Common myeloid progenitor, CD34-positive (primary cell): ENCODE results near the gene TBC1D22A.

Experiments used
- CTCF ChIA-PET: fragments of 350-600 bp; sonication (Branson Sonifier 250); formaldehyde crosslinking; loops from one replicate; lab custom pipeline; 2021; ENCODE audit warnings: antibody characterized with exemption; lab: Charles Lee
- POLR2A ChIA-PET: fragments of 350-600 bp; sonication (Branson Sonifier 250); formaldehyde crosslinking; loops from one replicate; lab custom pipeline; 2021; ENCODE audit warnings: antibody characterized with exemption; lab: Charles Lee
- DNase-seq, 3 donors: peaks; one replicate each; pipeline versions ENCODE4 v3.0.0 to v3.0.0-alpha.2; 2013
- H3K27ac ChIP-seq, 2 experiments: 1 replicate in 1 of 2; 2 replicates in 1 of 2; pipeline ENCODE4 v1.7.0; 2013; ENCODE audit warnings: inconsistent platforms in 2 of 2, low read length in 2 of 2, mild to moderate bottlenecking in 2 of 2, low read depth in 1 of 2, moderate library complexity in 1 of 2; ENCODE audit not compliant: severe bottlenecking in 2 of 2, insufficient read depth in 1 of 2, poor library complexity in 1 of 2
- H3K27me3 ChIP-seq, 5 experiments: replicated peaks in 2 of 5; 1 replicate in 3 of 5; 2 replicates in 2 of 5; pipeline versions ENCODE4 v1.6.1 to v1.7.0; 2013; ENCODE audit warnings: low read length in 4 of 5, mild to moderate bottlenecking in 2 of 5, moderate library complexity in 2 of 5, inconsistent platforms in 1 of 5; ENCODE audit not compliant: insufficient read depth in 5 of 5, control insufficient read depth in 4 of 5
- H3K36me3 ChIP-seq, 4 experiments: 1 replicate in 2 of 4; 2 replicates in 2 of 4; pipeline versions ENCODE4 v1.6.1 to v1.7.0; 2013; ENCODE audit warnings: low read length in 3 of 4, control low read depth in 1 of 4, mild to moderate bottlenecking in 1 of 4; ENCODE audit not compliant: control insufficient read depth in 4 of 4, insufficient read depth in 4 of 4
- H3K4me1 ChIP-seq, 4 experiments: 1 replicate in 3 of 4; 2 replicates in 1 of 4; pipeline versions ENCODE4 v1.6.1 to v1.7.1; 2013; ENCODE audit warnings: low read length in 3 of 4, mild to moderate bottlenecking in 3 of 4, control low read depth in 1 of 4, inconsistent platforms in 1 of 4, moderate library complexity in 1 of 4; ENCODE audit not compliant: control insufficient read depth in 4 of 4, insufficient read depth in 4 of 4; ENCODE audit errors: control extremely low read depth in 1 of 4
- H3K4me3 ChIP-seq, 7 experiments: 1 replicate in 4 of 7; 2 replicates in 3 of 7; pipeline versions ENCODE4 v1.5.1 to v1.7.0; 2013; ENCODE audit warnings: mild to moderate bottlenecking in 7 of 7, low read length in 6 of 7, moderate library complexity in 6 of 7, inconsistent platforms in 2 of 7, low read depth in 2 of 7, control low read depth in 1 of 7; ENCODE audit not compliant: insufficient read depth in 4 of 7, control insufficient read depth in 1 of 7; ENCODE audit errors: extremely low read depth in 1 of 7
- H3K9me3 ChIP-seq, 5 experiments: 1 replicate in 4 of 5; 2 replicates in 1 of 5; pipeline versions ENCODE4 v1.6.1 to v1.7.1; 2013; ENCODE audit warnings: low read length in 4 of 5, mild to moderate bottlenecking in 2 of 5, inconsistent platforms in 1 of 5, low read depth in 1 of 5, moderate library complexity in 1 of 5; ENCODE audit not compliant: control insufficient read depth in 4 of 5, insufficient read depth in 2 of 5; ENCODE audit errors: control extremely low read depth in 1 of 5
- WGBS: methylation state at CpG from one replicate; pipeline ENCODE4 v1.1.5; 2013; ENCODE audit not compliant: insufficient coverage; 5-methylcytosine and 5-hydroxymethylcytosine counted together

The TBC1D22A gene

GRCh38 chr22:46823248-46823647 is 60.8 kb downstream of the TBC1D22A start:
- WGBS = 99% methylated on average over 7 of the region's 8 CpGs
- Histone ChIP-seq H3K9me3 (peaks cover 0 to 3% (median 0%) of the 10 kb centered on the region in 5 experiments), H3K36me3 (peaks cover 1 to 18% (median 12%) of the 10 kb centered on the region in 4 experiments), H3K4me3 (no peak overlapping the region), H3K27ac (no peak overlapping the region), H3K27me3 (no peaks in the 10 kb centered on the region), H3K4me1 (no peaks in the 10 kb centered on the region)
- POLR2A ChIA-PET = no interaction called here
- DNase-seq = no peak
- CTCF ChIA-PET = interaction anchor here (1.3 kb wide), 1 partner anchor 10 kb away, joined by 4 read pairs; no protein-coding TSS in a partner anchor

GRCh38 chr22:46823654-46824053 is 61.2 kb downstream of the TBC1D22A start:
- CTCF ChIA-PET = interaction anchor here (1.3 kb wide), 1 partner anchor 9 kb away, joined by 4 read pairs; no protein-coding TSS in a partner anchor
- peaks cover 0 to 3% (median 0%) of the 10 kb centered on the region in 5 experiments for H3K9me3 ChIP-seq
- no peak for DNase-seq
- H3K4me3 ChIP-seq = no peak overlapping the region
- WGBS = 96% methylated on average over 9 of the region's 13 CpGs
- peaks cover 3 to 22% (median 14%) of the 10 kb centered on the region in 4 experiments for H3K36me3 ChIP-seq
- no peaks in the 10 kb centered on the region for H3K4me1 ChIP-seq
- no peak overlapping the region for H3K27ac ChIP-seq
- H3K27me3 ChIP-seq = no peaks in the 10 kb centered on the region
- POLR2A ChIA-PET = no interaction called here

- ChIA-PET CTCF (no interaction called here), POLR2A (no interaction called here)
- Histone ChIP-seq H3K27ac (no peak overlapping the region), H3K4me1 (no peaks in the 10 kb centered on the region), H3K27me3 (no peaks in the 10 kb centered on the region), H3K4me3 (no peak overlapping the region), H3K36me3 (peaks cover 3 to 26% (median 15%) of the 10 kb centered on the region in 4 experiments), H3K9me3 (peaks cover 0 to 3% (median 0%) of the 10 kb centered on the region in 5 experiments)
- 95% methylated on average over 6 of the region's 9 CpGs for WGBS
- no peak for DNase-seq
Measured at GRCh38 chr22:46824344-46824909, 62.0 kb downstream of the TBC1D22A start.

GRCh38 chr22:46824980-46825544 is 62.6 kb downstream of the TBC1D22A start:
- POLR2A ChIA-PET = no interaction called here
- H3K27ac ChIP-seq = no peak overlapping the region
- no peak for DNase-seq
- H3K9me3 ChIP-seq = peaks cover 0 to 3% (median 0%) of the 10 kb centered on the region in 5 experiments
- no peaks in the 10 kb centered on the region for H3K4me1 ChIP-seq
- H3K27me3 ChIP-seq = no peaks in the 10 kb centered on the region
- peaks cover 3 to 26% (median 15%) of the 10 kb centered on the region in 4 experiments for H3K36me3 ChIP-seq
- CTCF ChIA-PET = no interaction called here
- H3K4me3 ChIP-seq = no peak overlapping the region
- 99% methylated on average over 9 of the region's 12 CpGs for WGBS

GRCh38 chr22:46826438-46827135 is 64.1 kb downstream of the TBC1D22A start:
- no peaks in the 10 kb centered on the region for H3K27me3 ChIP-seq
- H3K4me1 ChIP-seq = no peaks in the 10 kb centered on the region
- DNase-seq = no peak
- H3K27ac ChIP-seq = no peak overlapping the region
- H3K9me3 ChIP-seq = no peaks in the 10 kb centered on the region
- ChIA-PET CTCF (no interaction called here), POLR2A (no interaction called here)
- 92% methylated on average over 15 of the region's 15 CpGs for WGBS
- peaks cover 3 to 28% (median 16%) of the 10 kb centered on the region in 4 experiments for H3K36me3 ChIP-seq
- no peak overlapping the region for H3K4me3 ChIP-seq

- 96% methylated on average over 22 of the region's 25 CpGs for WGBS
- Histone ChIP-seq H3K4me1 (no peaks in the 10 kb centered on the region), H3K4me3 (no peak overlapping the region), H3K36me3 (peaks cover 3 to 28% (median 16%) of the 10 kb centered on the region in 4 experiments), H3K9me3 (no peaks in the 10 kb centered on the region), H3K27ac (no peak overlapping the region), H3K27me3 (no peaks in the 10 kb centered on the region)
- no peak for DNase-seq
- ChIA-PET POLR2A (no interaction called here), CTCF (no interaction called here)
Measured at GRCh38 chr22:46827136-46827780, 64.8 kb downstream of the TBC1D22A start.
